Mesothelial cell of epicardium (in vitro differentiated cells): ENCODE results near the gene LMCD1. TPM values are rescaled to one million over a fixed set of nuclear protein-coding genes. Genes with fewer than 3 reads are reported as not detected.

Experiments
- DNase-seq, 2 experiments: peaks; one replicate each; pipeline ENCODE4 v3.0.0; 2021; ENCODE audit warnings: low spot score in 2 of 2; ENCODE audit not compliant: unreplicated experiment in 2 of 2
- H3K27ac Mint-ChIP-seq: 2 replicates; pipeline ENCODE4 v1.8.0; 2021; ENCODE audit warnings: mixed read lengths
- H3K27me3 Mint-ChIP-seq: 2 replicates; pipeline ENCODE4 v1.8.0; 2021; ENCODE audit warnings: low read depth, mixed read lengths
- H3K36me3 Mint-ChIP-seq: 2 replicates; pipeline ENCODE4 v1.8.0; 2021; ENCODE audit warnings: mixed read lengths
- H3K4me1 Mint-ChIP-seq: 2 replicates; pipeline ENCODE4 v1.8.0; 2021; ENCODE audit warnings: mixed read lengths
- H3K4me3 Mint-ChIP-seq: 2 replicates; pipeline ENCODE4 v1.8.0; 2021; ENCODE audit warnings: mild to moderate bottlenecking, moderate library complexity, mixed read lengths
- H3K9me3 Mint-ChIP-seq: 2 replicates; pipeline ENCODE4 v1.8.0; 2021; ENCODE audit warnings: mixed read lengths
- total RNA-seq: library from RNA; stranded (reverse); gene quantifications from 3 replicates; pipeline ENCODE4 v1.2.1, GENCODE V29; 2021
- TF ChIP-seq, protein P1 (sequence below): fragments of 200-600 bp; sonication (generic); IDR thresholded peaks from one replicate; pipeline ENCODE4 v1.5.0; 2021; ENCODE audit warnings: antibody characterized with exemption; ENCODE audit not compliant: unreplicated experiment

LMCD1 gene
- total RNA-seq, 1 donor from 2014 or later, result 20.8 TPM

DNA sequence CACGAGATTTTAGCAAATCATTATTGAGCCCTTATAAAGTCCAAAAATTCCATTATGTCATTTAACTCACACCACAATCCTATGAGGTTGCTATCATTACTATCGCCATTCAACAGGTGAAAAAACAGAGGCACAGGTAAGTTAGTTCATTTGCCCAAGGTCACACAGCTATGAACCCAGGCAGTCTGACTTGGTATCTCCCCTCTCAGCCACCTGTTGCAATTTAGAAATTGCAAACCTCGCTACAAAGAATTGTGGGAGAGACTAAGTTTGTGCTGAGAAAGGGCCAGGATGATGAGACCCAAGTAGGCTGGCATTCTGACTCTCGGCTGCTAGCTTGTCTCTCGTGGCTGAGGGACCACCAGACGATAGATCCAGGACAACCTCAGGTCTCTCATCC lies 57.7 kb downstream of the LMCD1 start:
- Mint-ChIP-seq H3K4me3 (no peak overlapping the region), H3K9me3 (no peaks in the 10 kb centered on the region), H3K36me3 (peaks cover 5% of the 10 kb centered on the region), H3K27me3 (no peaks in the 10 kb centered on the region), H3K27ac (no peak overlapping the region), H3K4me1 (peaks cover 18% of the 10 kb centered on the region)
- TF ChIP-seq, protein P1, sequence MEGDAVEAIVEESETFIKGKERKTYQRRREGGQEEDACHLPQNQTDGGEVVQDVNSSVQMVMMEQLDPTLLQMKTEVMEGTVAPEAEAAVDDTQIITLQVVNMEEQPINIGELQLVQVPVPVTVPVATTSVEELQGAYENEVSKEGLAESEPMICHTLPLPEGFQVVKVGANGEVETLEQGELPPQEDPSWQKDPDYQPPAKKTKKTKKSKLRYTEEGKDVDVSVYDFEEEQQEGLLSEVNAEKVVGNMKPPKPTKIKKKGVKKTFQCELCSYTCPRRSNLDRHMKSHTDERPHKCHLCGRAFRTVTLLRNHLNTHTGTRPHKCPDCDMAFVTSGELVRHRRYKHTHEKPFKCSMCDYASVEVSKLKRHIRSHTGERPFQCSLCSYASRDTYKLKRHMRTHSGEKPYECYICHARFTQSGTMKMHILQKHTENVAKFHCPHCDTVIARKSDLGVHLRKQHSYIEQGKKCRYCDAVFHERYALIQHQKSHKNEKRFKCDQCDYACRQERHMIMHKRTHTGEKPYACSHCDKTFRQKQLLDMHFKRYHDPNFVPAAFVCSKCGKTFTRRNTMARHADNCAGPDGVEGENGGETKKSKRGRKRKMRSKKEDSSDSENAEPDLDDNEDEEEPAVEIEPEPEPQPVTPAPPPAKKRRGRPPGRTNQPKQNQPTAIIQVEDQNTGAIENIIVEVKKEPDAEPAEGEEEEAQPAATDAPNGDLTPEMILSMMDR, result no peak
- no peak for DNase-seq

DNA sequence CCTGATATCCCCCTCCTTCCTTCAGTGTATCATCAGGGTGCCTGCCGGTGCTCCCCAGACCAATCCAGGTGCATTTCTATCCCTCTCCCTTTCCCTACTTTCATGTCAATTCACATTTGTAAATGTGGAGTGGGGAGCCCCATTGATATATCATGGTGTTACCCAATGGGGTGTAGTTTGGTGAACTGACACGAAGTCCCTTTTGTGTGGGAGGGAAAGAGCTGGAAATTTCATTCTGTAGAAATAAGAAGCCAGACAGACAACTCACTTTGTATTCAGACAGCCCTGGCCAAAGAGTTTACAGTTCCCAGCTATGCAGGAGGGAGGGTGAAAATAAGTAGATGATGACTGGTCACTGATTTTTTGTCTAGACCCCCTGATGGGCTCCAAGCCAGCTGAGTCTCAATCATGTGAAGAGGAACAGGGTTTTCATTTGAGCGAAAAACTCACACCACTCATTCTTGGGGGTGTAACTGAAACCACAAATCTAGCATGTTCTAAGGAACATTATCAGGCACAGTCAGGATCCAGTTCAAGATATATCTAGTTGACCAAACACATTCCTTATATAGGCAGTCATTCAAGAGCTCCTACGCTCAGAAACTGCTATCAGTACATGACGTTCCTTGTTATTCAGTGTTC lies 58.9 kb downstream of the LMCD1 start:
- Mint-ChIP-seq H3K27ac (no peak overlapping the region), H3K4me1 (peaks cover 10% of the 10 kb centered on the region), H3K36me3 (peaks cover 8% of the 10 kb centered on the region), H3K4me3 (no peak overlapping the region), H3K27me3 (no peaks in the 10 kb centered on the region), H3K9me3 (peaks cover 3% of the 10 kb centered on the region)
- no peak for DNase-seq
- TF ChIP-seq, protein P1, result no peak

DNA sequence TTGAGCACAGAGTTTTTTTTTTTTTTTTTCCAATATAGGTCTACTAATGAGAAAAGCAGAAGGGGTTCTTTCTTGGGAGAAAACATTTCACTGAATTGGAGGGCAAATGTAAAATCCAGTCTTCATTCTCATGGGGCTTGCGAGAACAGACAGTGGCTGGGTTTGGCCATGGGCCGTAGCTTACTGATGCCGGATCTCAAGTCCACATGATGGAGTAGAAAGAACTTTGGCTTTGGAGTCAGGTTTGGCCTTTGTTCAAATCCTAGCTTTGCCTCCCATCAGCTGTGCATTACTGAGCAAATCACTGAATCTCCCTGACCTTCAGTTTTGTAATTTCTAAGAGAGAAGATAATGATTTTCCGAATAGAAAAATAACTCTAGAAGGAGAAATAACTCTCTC lies 59.7 kb downstream of the LMCD1 start:
- no peak for DNase-seq
- Mint-ChIP-seq H3K4me1 (peaks cover under 1% of the 10 kb centered on the region), H3K27ac (peak overlapping the region; percentile 79), H3K36me3 (peaks cover 8% of the 10 kb centered on the region), H3K4me3 (no peak overlapping the region), H3K27me3 (no peaks in the 10 kb centered on the region), H3K9me3 (peaks cover 3% of the 10 kb centered on the region)
- TF ChIP-seq, protein P1, result no peak

DNA sequence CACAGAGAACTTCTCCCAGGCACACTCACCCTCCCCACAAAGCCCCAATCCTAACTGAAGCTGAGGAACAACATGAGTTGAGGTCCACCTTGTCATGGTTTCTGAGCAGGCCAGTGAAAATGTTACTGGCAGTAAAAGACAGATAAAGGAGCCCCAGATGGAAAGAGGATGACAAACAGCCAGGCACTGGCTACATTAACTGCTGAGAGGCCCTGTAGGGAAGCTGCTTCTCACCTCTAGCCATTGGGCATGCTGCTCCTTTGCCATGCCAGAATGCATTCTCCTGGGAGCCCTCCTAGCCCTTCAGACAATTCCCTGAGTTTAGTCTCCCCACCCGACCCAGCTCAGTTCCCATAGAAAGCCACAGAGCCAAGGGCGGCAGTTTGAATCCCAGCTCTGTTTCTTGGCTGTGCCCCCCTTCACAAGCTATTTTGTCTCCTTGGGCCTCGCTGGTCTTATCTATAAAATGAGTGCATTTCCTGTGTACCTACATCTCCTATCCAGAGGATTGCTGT lies 60.5 kb downstream of the LMCD1 start:
- no peaks in the 10 kb centered on the region for H3K27me3 Mint-ChIP-seq
- peaks cover 11% of the 10 kb centered on the region for H3K36me3 Mint-ChIP-seq
- TF ChIP-seq, protein P1, result no peak
- H3K4me1 Mint-ChIP-seq, result no peaks in the 10 kb centered on the region
- peaks cover 3% of the 10 kb centered on the region for H3K9me3 Mint-ChIP-seq
- no peak for DNase-seq
- H3K27ac Mint-ChIP-seq, result no peak overlapping the region
- H3K4me3 Mint-ChIP-seq, result no peak overlapping the region

DNA sequence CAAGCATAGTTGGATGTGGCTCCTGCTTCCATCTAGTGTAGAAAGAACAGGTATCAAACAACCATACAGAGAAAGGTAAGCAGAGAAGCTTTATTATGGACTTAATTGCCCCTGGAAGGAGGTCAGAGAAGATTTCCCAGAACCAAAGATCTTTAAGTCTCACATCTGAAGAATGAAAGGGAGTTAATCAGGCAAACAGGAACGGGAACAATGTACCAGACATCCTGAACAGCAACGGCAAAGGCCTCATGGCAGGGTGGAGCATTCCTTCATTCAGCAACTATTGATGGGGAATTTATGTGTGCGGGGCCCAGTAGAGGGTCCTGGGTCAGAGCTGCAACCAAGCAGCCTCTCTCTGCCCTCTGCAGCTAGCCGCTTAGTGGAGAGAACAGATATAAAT lies 61.5 kb downstream of the LMCD1 start:
- Mint-ChIP-seq H3K9me3 (peaks cover 3% of the 10 kb centered on the region), H3K4me3 (no peak overlapping the region), H3K27me3 (no peaks in the 10 kb centered on the region), H3K4me1 (no peaks in the 10 kb centered on the region), H3K36me3 (peaks cover 14% of the 10 kb centered on the region), H3K27ac (no peak overlapping the region)
- DNase-seq, result no peak
- TF ChIP-seq, protein P1, result no peak

DNA sequence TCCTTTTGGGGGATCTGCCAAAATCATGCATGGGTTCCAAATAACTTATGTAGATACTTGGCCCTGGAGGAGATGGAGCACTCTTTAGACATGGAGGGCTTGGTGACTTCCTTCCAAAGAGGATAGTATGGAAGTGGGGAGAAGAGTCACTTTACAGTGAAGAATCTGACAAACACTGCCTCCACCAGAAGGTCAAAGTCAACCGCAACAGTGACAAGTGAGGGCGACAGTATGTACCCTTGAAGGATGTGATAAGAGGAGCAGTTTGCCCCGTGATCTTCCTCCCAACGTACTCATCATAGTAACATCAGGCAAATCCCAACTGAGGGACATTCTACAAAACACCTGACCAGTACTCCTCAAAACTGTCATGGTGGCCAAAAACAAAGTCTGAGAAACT lies 62.0 kb downstream of the LMCD1 start:
- DNase-seq, result no peak
- peaks cover 15% of the 10 kb centered on the region for H3K36me3 Mint-ChIP-seq
- H3K4me3 Mint-ChIP-seq, result no peak overlapping the region
- no peaks in the 10 kb centered on the region for H3K27me3 Mint-ChIP-seq
- H3K27ac Mint-ChIP-seq, result no peak overlapping the region
- no peaks in the 10 kb centered on the region for H3K4me1 Mint-ChIP-seq
- TF ChIP-seq, protein P1, result no peak
- peaks cover 3% of the 10 kb centered on the region for H3K9me3 Mint-ChIP-seq
